Left lung (tissue), 10 donors: ENCODE results near the gene KLHL22. TPM values are rescaled to one million over a fixed set of nuclear protein-coding genes. Genes with fewer than 3 reads are reported as not detected.

Experiments used
- ATAC-seq: fragments of 200-7000 bp; cut with Tn5 transposase; one replicate; pipeline ENCODE4 v1.9.1; 2020; ENCODE audit warnings: moderate library complexity
- DNase-seq, 4 donors: peaks; one replicate each; pipeline ENCODE4 v3.0.0-alpha.2; 2013 to 2020
- H3K27ac ChIP-seq, 2 donors: fragments of 200-600 bp; sonication (generic) in 1 of 2; one replicate each; pipeline versions ENCODE4 v1.5.0 to v1.8.0; 2020 to 2021
- H3K27me3 ChIP-seq, 2 donors: fragments of 200-600 bp; sonication (generic) in 1 of 2; one replicate each; pipeline versions ENCODE4 v1.5.0 to v1.8.0; 2020 to 2021
- H3K36me3 ChIP-seq, 2 donors: fragments of 200-600 bp; sonication (generic) in 1 of 2; one replicate each; pipeline versions ENCODE4 v1.5.0 to v1.8.0; 2020 to 2021
- H3K4me1 ChIP-seq, 2 donors: fragments of 200-600 bp; one replicate each; pipeline ENCODE4 v1.8.0; 2021
- H3K4me3 ChIP-seq, 2 donors: fragments of 200-600 bp; sonication (generic) in 1 of 2; one replicate each; pipeline versions ENCODE4 v1.5.0 to v1.8.0; 2020 to 2021; ENCODE audit warnings: mild to moderate bottlenecking in 1 of 2
- H3K9me3 ChIP-seq, 2 donors: fragments of 200-600 bp; sonication (generic) in 1 of 2; one replicate each; pipeline versions ENCODE4 v1.5.0 to v1.8.0; 2020 to 2021
- CTCF ChIP-seq, 2 donors: fragments of 200-600 bp; sonication (generic) in 1 of 2; IDR thresholded peaks; one replicate each; pipeline versions ENCODE4 v1.5.0 to v1.8.0; 2021; ENCODE audit warnings: antibody characterized with exemption in 2 of 2
- intact Hi-C, 2 donors: fragments of 100-400 bp; cut with DNase I; formaldehyde crosslinking; loops; one replicate each; pipeline versions ENCODE4 v1.11.2 to v1.14.2; 2022
- polyA plus RNA-seq, 6 donors: library from polyadenylated mRNA; unstranded; fragments of 120-200 nt; gene quantifications; one replicate each; pipeline ENCODE4 v1.2.1, GENCODE V29; 2013; ENCODE audit not compliant: insufficient read length in 6 of 6
- total RNA-seq, 2 donors: library from RNA; stranded (reverse); fragmentation: NEBNext Ultra II Directional; extraction: Animal tissue kit (Norgen Biotek cat#: 25700); gene quantifications; one replicate each; pipeline ENCODE4 v1.2.1, GENCODE V29; 2021
- donor health status: DM: no; HTN: yes; CAD: no.
- donor health status: DM: no; HTN: no; CAD: no.

Gene KLHL22
- total and polyA plus RNA-seq, 8 donors: 22.0 to 38.6 (median 34.1) TPM

GRCh38 chr22:20430101-20430719, 65.4 kb downstream of the KLHL22 start:
- peaks cover 13 to 43% of the 10 kb centered on the region in 2 donors for H3K4me1 ChIP-seq
- no peak overlapping the region for H3K27ac ChIP-seq
- DNase-seq (peak in 1 of 4 donors; percentile 33), ATAC-seq (no peak)
- H3K4me3 ChIP-seq: peak overlapping the region in 1 of 2 donors; percentile 24
- no peaks in the 10 kb centered on the region for H3K9me3 ChIP-seq
- intact Hi-C loops: no loop called here
- H3K27me3 ChIP-seq: peaks cover 10 to 98% of the 10 kb centered on the region in 2 donors
- H3K36me3 ChIP-seq: peaks cover 0 to 6% of the 10 kb centered on the region in 2 donors
- TF ChIP-seq CTCF (IDR thresholded peaks at IDR 0.05): no peak

DNA sequence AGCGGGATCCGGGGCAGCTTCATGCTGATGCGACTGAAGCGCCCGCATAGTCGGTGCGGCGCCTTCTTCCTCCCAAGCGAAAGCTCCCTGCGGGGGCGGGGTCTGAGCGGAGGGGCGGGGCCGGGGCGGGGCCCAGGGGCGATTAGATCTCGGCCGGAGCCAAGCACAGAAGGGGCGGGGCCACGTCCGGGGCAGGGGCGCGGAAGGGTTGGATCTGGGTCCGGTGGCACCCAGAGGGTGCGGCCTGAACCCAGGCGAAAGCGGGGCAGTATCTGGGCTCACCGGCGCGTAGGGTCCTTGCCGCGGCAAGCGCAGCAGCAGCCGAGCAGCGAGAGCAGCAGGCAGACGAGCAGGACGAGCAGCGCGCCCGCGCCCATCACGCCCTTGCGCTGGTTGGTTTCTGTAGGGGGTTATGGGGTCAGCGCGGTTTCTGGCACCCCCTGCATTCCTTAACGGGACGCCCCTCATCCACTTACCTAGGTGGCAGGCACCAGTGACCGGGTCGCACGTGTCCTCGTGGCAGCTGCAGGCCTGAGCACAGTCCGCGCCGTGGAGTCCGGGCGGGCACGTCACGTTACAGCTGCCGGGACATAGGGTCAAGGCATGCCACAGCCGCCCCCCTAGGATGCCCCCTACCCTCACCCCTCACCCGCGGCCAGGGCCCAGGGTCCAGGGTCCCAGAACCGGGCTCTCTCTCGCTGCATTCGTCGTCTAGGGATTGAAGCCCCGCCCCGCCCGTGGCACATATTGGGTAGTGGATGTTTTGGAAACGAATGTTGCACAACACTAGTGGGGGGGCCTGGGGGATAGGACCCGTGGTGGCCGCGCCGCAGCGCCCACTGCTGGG, 66.1 kb downstream of the KLHL22 start:
- peaks cover 9 to 98% of the 10 kb centered on the region in 2 donors for H3K27me3 ChIP-seq
- peak in 2 of 4 donors; percentile 75 to 96 for DNase-seq
- intact Hi-C loops: loop anchor here in 1 of 2 donors (10.0 kb wide), 1 partner anchor 65 kb away; the partner anchor contains the start of gene KLHL22
- peaks cover 10 to 47% of the 10 kb centered on the region in 2 donors for H3K4me1 ChIP-seq
- no peaks in the 10 kb centered on the region for H3K9me3 ChIP-seq
- peak; percentile 72 for ATAC-seq
- H3K27ac ChIP-seq: no peak overlapping the region
- peaks cover 0 to 10% of the 10 kb centered on the region in 2 donors for H3K36me3 ChIP-seq
- peak overlapping the region; percentile 26 to 54 for H3K4me3 ChIP-seq
- no peak for TF ChIP-seq CTCF (IDR thresholded peaks at IDR 0.05)

- H3K36me3 ChIP-seq: peaks cover 0 to 10% of the 10 kb centered on the region in 2 donors
- H3K4me3 ChIP-seq: peak overlapping the region in 1 of 2 donors; percentile 54
- TF ChIP-seq CTCF (IDR thresholded peaks at IDR 0.05): no peak
- peaks cover 9 to 98% of the 10 kb centered on the region in 2 donors for H3K27me3 ChIP-seq
- no peak overlapping the region for H3K27ac ChIP-seq
- no peaks in the 10 kb centered on the region for H3K9me3 ChIP-seq
- H3K4me1 ChIP-seq: peaks cover 10 to 47% of the 10 kb centered on the region in 2 donors
- intact Hi-C loops: loop anchor here in 1 of 2 donors (10.0 kb wide), 1 partner anchor 66 kb away; the partner anchor contains the start of gene KLHL22
- ATAC-seq (no peak), DNase-seq (peak in 2 of 4 donors; percentile 20 to 29)
Observed at GRCh38 chr22:20428496-20429253, 66.9 kb downstream of the KLHL22 start.

- Histone ChIP-seq H3K36me3 (peaks cover 0 to 10% of the 10 kb centered on the region in 2 donors), H3K27ac (no peak overlapping the region), H3K4me3 (no peak overlapping the region), H3K4me1 (peaks cover 14 to 47% of the 10 kb centered on the region in 2 donors), H3K9me3 (no peaks in the 10 kb centered on the region), H3K27me3 (peaks cover 9 to 97% of the 10 kb centered on the region in 2 donors)
- ATAC-seq (no peak), DNase-seq (peak in 2 of 4 donors; percentile 16 to 31)
- TF ChIP-seq CTCF (IDR thresholded peaks at IDR 0.05): no peak
- intact Hi-C loops: loop anchor here in 1 of 2 donors (10.0 kb wide), 1 partner anchor 67 kb away; the partner anchor contains the start of gene KLHL22
Observed at GRCh38 chr22:20427945-20428417, 67.6 kb downstream of the KLHL22 start.
